ENCODE data around the gene DEPDC4.

DNA sequence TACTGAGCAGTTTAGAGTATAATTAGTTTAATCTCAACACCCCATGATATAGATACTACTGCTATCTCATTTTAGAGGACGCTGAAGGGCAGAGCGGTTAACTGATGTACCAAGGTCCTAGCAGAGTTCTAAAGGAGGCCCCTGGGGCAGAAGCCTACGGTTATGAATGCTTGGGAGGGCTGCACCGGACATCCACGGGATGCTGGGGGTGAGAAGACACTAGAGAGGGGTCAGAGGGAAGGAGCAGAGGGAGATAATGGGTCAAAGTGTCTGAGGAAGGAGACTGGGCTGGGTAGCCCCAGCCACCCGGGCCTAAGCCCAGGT, 67.9 kb downstream of the DEPDC4 start:
- TF ChIP-seq, protein P1, sequence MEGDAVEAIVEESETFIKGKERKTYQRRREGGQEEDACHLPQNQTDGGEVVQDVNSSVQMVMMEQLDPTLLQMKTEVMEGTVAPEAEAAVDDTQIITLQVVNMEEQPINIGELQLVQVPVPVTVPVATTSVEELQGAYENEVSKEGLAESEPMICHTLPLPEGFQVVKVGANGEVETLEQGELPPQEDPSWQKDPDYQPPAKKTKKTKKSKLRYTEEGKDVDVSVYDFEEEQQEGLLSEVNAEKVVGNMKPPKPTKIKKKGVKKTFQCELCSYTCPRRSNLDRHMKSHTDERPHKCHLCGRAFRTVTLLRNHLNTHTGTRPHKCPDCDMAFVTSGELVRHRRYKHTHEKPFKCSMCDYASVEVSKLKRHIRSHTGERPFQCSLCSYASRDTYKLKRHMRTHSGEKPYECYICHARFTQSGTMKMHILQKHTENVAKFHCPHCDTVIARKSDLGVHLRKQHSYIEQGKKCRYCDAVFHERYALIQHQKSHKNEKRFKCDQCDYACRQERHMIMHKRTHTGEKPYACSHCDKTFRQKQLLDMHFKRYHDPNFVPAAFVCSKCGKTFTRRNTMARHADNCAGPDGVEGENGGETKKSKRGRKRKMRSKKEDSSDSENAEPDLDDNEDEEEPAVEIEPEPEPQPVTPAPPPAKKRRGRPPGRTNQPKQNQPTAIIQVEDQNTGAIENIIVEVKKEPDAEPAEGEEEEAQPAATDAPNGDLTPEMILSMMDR (conservative IDR thresholded peaks at IDR 0.05; ENCODE audit: low read depth, low read length): no peak
- TF ChIP-seq EZH2 (IDR thresholded peaks at IDR 0.05; ENCODE audit: low read length, unreplicated experiment): no peak
- no peak for TF ChIP-seq EZH2phosphoT487 (IDR thresholded peaks at IDR 0.05; ENCODE audit: borderline replicate concordance, low read length)
